Endothelial cell of umbilical vein (primary cell): ENCODE measurements around the gene MIER3. TPM values are rescaled to one million over a fixed set of nuclear protein-coding genes. Genes with fewer than 3 reads are reported as not detected.

Experiments
- BruUV-seq: library from RNA; stranded (reverse); fragments of 400-500 nt; replicated peaks from 2 replicates; lab custom pipeline; 2021; lab: Mats Ljungman, UMichigan
- CTCF ChIA-PET: fragments of 300-600, 350-600 bp; sonication (Branson Sonifier 250); formaldehyde crosslinking; loops from one replicate; lab custom pipeline; 2021; ENCODE audit warnings: antibody characterized with exemption, inconsistent platforms; lab: Charles Lee
- POLR2A ChIA-PET: fragments of 300-600, 350-600 bp; sonication (Branson Sonifier 250); formaldehyde crosslinking; loops from one replicate; lab custom pipeline; 2021; ENCODE audit warnings: antibody characterized with exemption, inconsistent platforms; lab: Charles Lee
- DNase-seq: peaks from one replicate; pipeline ENCODE4 v3.0.0-alpha.2; 2011; ENCODE audit warnings: low read depth, low spot score
- FAIRE-seq: peaks from 2 replicates; lab custom pipeline; 2011; peaks lifted over from hg19 to GRCh38; lab: Jason Lieb, UNC
- H2AFZ ChIP-seq: 2 replicates; pipeline ENCODE4 v1.6.0; 2012; ENCODE audit warnings: low read depth, low read length, control low read depth, inconsistent platforms
- H3K27ac ChIP-seq: 2 replicates; pipeline ENCODE4 v1.5.1; 2011; ENCODE audit warnings: low read depth, mild to moderate bottlenecking, control low read depth, low read length, moderate library complexity; ENCODE audit not compliant: insufficient read depth
- H3K27me3 ChIP-seq, 2 experiments: 2 replicates each; pipeline versions ENCODE4 v1.6.0 to v1.6.1; 2011; ENCODE audit warnings: low read length in 2 of 2, mixed read lengths in 1 of 2; ENCODE audit not compliant: control insufficient read depth in 2 of 2, insufficient read depth in 2 of 2
- H3K36me3 ChIP-seq, 2 experiments: 2 replicates in 1 of 2; 3 replicates in 1 of 2; pipeline ENCODE4 v1.5.1; 2011; ENCODE audit warnings: low read length in 2 of 2, mild to moderate bottlenecking in 1 of 2, moderate library complexity in 1 of 2; ENCODE audit not compliant: control insufficient read depth in 2 of 2, insufficient read depth in 2 of 2; ENCODE audit errors: extremely low read depth in 1 of 2
- H3K4me1 ChIP-seq: 3 replicates; pipeline ENCODE4 v1.5.1; 2011; ENCODE audit warnings: mild to moderate bottlenecking, low read length; ENCODE audit not compliant: control insufficient read depth, insufficient read depth; ENCODE audit errors: extremely low read depth
- H3K4me2 ChIP-seq: 2 replicates; pipeline ENCODE4 v1.6.1; 2011; ENCODE audit warnings: low read length, control low read depth, mixed read lengths; ENCODE audit not compliant: insufficient read depth
- H3K4me3 ChIP-seq, 3 experiments: fragments of 200-600 bp in 1 of 3; sonication (generic), shearing (Covaris generic) in 1 of 3; replicated peaks in 1 of 3; 2 replicates each; pipeline ENCODE4 v1.5.1; 2011 to 2016; ENCODE audit warnings: control low read depth in 3 of 3, low read length in 3 of 3, mild to moderate bottlenecking in 2 of 3, inconsistent platforms in 1 of 3, low read depth in 1 of 3, moderate library complexity in 1 of 3; ENCODE audit not compliant: insufficient read depth in 1 of 3
- H3K79me2 ChIP-seq: 2 replicates; pipeline ENCODE4 v1.6.0; 2012; ENCODE audit warnings: low read length, inconsistent platforms; ENCODE audit not compliant: control insufficient read depth, insufficient read depth
- H3K9ac ChIP-seq: replicated peaks from 2 replicates; pipeline ENCODE3; 2011; ENCODE audit warnings: low read length, control low read depth; ENCODE audit not compliant: insufficient read depth; ENCODE audit errors: extremely low read depth
- H3K9me1 ChIP-seq: replicated peaks from 3 replicates; pipeline ENCODE4 v1.6.0; 2011; ENCODE audit warnings: mild to moderate bottlenecking, low read length; ENCODE audit not compliant: control insufficient read depth, insufficient read depth; ENCODE audit errors: extremely low read depth
- H3K9me3 ChIP-seq: replicated peaks from 2 replicates; pipeline ENCODE4 v1.5.1; 2012; ENCODE audit warnings: low read length, inconsistent platforms; ENCODE audit not compliant: control insufficient read depth, insufficient read depth
- H4K20me1 ChIP-seq: replicated peaks from 2 replicates; pipeline ENCODE3; 2011; ENCODE audit warnings: mild to moderate bottlenecking, low read length; ENCODE audit not compliant: control insufficient read depth, insufficient read depth; ENCODE audit errors: extremely low read depth
- CTCF ChIP-seq, 2 donors: IDR thresholded peaks; 1 replicate in 1 of 2; 2 replicates in 1 of 2; pipeline ENCODE4 v1.5.1; 2011; ENCODE audit warnings: low read length in 2 of 2, mild to moderate bottlenecking in 2 of 2, moderate library complexity in 2 of 2, control low read depth in 1 of 2, inconsistent platforms in 1 of 2, low read depth in 1 of 2; ENCODE audit not compliant: insufficient read depth in 1 of 2; ENCODE audit errors: extremely low read depth in 1 of 2
- EZH2 ChIP-seq: IDR thresholded peaks from 2 replicates; pipeline ENCODE4 v1.6.1; 2012; ENCODE audit warnings: borderline replicate concordance, low read depth, mild to moderate bottlenecking, moderate library complexity, low read length, inconsistent platforms; ENCODE audit not compliant: severe bottlenecking
- FOS ChIP-seq: IDR thresholded peaks from 2 replicates; pipeline ENCODE4 v1.6.1; 2011; ENCODE audit warnings: mild to moderate bottlenecking, low read length, moderate library complexity, borderline replicate concordance; ENCODE audit not compliant: insufficient read depth
- GATA2 ChIP-seq: IDR thresholded peaks from 2 replicates; pipeline ENCODE4 v1.7.0; 2011; ENCODE audit warnings: low read depth, mild to moderate bottlenecking, moderate library complexity, mixed read lengths, low read length; ENCODE audit not compliant: insufficient read length, insufficient read depth
- JUN ChIP-seq: IDR thresholded peaks from 2 replicates; pipeline ENCODE4 v1.6.1; 2011; ENCODE audit warnings: borderline replicate concordance, low read depth; ENCODE audit not compliant: insufficient read length, insufficient read depth
- MYC ChIP-seq: IDR thresholded peaks from one replicate; pipeline ENCODE4 v1.6.1; 2011; ENCODE audit warnings: mild to moderate bottlenecking, low read depth, low read length
- POLR2A ChIP-seq: IDR thresholded peaks from 2 replicates; pipeline ENCODE4 v1.6.1; 2012; ENCODE audit warnings: low read depth, mild to moderate bottlenecking, control low read depth, low read length
- POLR2AphosphoS5 ChIP-seq: IDR thresholded peaks from 2 replicates; pipeline ENCODE4 v1.6.1; 2012; ENCODE audit warnings: low read depth, mild to moderate bottlenecking, control low read depth, low read length, moderate library complexity; ENCODE audit not compliant: insufficient read depth
- dilution Hi-C: fragments of 300-500 bp; cut with MboI; formaldehyde crosslinking; loops from one replicate; pipeline ENCODE4 v1.15.0; 2019; ENCODE audit warnings: low sequenced_read_pairs; ENCODE audit not compliant: extremely low pct_ligation_motif_present
- intact Hi-C: fragments of 100-400 bp; cut with micrococcal nuclease; formaldehyde crosslinking; loops from one replicate; pipeline ENCODE4 v1.10.0; 2022
- polyA plus RNA-seq, 4 experiments: library from polyadenylated mRNA; depleted of rRNA in 3 of 4; stranded (reverse) in 3 of 4; unstranded in 1 of 4; fragments of >200 nt; gene quantifications; 2 replicates each; pipeline versions ENCODE4 v1.2.1 to v1.2.3, GENCODE V29; 2011 to 2012; ENCODE audit warnings: missing spikeins in 1 of 4
- total RNA-seq: library from RNA; stranded (reverse); gene quantifications from 2 replicates; pipeline ENCODE4 v1.2.3, GENCODE V29; 2021
- TF ChIP-seq, protein P1 (sequence below): IDR thresholded peaks from 2 replicates; pipeline ENCODE4 v1.6.1; 2011; ENCODE audit not compliant: insufficient read depth, insufficient read length

The MIER3 gene
- total and polyA plus RNA-seq, 2 donors (not counting 3 experiments of a cell fraction or from before 2014, with no cell fraction given) = 6.6 to 20.5 TPM

DNA sequence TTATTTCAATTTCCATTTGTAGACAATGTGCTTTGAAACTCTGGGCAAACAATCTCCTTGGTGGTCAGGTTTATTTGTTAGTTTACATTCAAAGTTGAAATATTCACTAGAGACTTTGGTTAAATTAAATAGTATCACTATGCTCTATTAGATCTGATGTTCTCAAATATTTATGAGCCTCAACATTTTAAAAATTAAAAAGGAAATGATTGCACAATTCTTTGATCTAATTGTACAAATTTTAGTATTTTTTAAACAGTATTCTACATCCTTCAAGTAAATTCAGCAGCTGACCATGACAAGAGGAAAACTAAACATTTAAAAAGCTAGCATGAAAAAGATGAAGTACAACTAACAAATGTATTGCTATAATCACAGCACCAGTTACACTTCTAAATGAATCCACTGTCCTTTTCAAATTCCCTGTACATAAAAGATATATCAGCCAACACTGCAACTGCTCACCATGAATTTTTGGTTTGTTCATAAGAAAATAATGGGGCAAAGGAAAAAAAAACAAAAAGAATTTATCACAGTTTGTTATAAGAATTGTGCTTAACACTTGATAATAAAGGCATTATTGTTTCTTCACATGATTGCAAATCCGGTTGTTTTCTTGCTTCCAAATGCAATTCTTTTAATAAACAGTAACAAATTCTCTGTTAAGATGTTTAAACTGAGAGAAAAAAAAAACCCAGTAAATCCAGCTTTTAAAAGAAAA is 31.8 kb downstream of the MIER3 start:
- FAIRE-seq = peak; percentile 21
- POLR2A ChIA-PET = interaction anchor here (1.1 kb wide), 1 partner anchor 10 kb away, joined by 4 read pairs; the partner anchor contains the start of gene SETD9

More for the DNA sequence above, 31.8 kb downstream of the MIER3 start:
- Histone ChIP-seq H3K27ac (no peak overlapping the region), H3K4me2 (no peak overlapping the region), H3K4me1 (no peaks in the 10 kb centered on the region), H3K9ac (no peak overlapping the region), H3K4me3 (no peak overlapping the region), H3K9me1 (no peaks in the 10 kb centered on the region), H4K20me1 (peaks cover 2% of the 10 kb centered on the region), H2AFZ (no peak overlapping the region), H3K36me3 (peaks cover 7 to 14% of the 10 kb centered on the region in 2 experiments), H3K27me3 (no peaks in the 10 kb centered on the region), H3K79me2 (no peaks in the 10 kb centered on the region), H3K9me3 (no peaks in the 10 kb centered on the region)
- TF ChIP-seq CTCF (IDR thresholded peaks at IDR 0.05; ENCODE audit: extremely low read depth in 1 of 2, insufficient read depth in 1 of 2, low read depth in 1 of 2, low read length in 2 of 2) = no peak
- no peak for TF ChIP-seq MYC
- TF ChIP-seq POLR2A = no peak
- TF ChIP-seq FOS = no peak
- no peak for TF ChIP-seq JUN
- TF ChIP-seq, protein P1, sequence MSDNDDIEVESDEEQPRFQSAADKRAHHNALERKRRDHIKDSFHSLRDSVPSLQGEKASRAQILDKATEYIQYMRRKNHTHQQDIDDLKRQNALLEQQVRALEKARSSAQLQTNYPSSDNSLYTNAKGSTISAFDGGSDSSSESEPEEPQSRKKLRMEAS = no peak
- TF ChIP-seq EZH2 = no peak
- no peak for TF ChIP-seq GATA2
- TF ChIP-seq POLR2AphosphoS5 = no peak
- CTCF ChIA-PET = interaction anchor here (0.7 to 1.4 kb wide), 7 partner anchors 15 to 300 kb away, joined by 3 to 6 read pairs (median 3); no protein-coding TSS in a partner anchor
- dilution Hi-C loops = no loop called here
- intact Hi-C loops = no loop called here
- BruUV-seq = no TSS peak
- no peak for DNase-seq
